OCI-LY3 (cell line): ENCODE measurements around the gene IMPDH2.

ENCODE experiments used
- EZH2phosphoT487 ChIP-seq: fragments of 200-600 bp; shearing (Covaris generic); IDR thresholded peaks from 2 replicates; pipeline ENCODE4 v1.6.1; 2018; ENCODE audit warnings: antibody characterized with exemption, mixed run types, low read depth
- TF ChIP-seq, protein P1 (sequence below): fragments of 200-600, 300-600 bp; sonication (generic); IDR thresholded peaks from 2 replicates; pipeline ENCODE4 v1.5.1; 2014; ENCODE audit warnings: antibody characterized with exemption, low read length, low read depth

- no peak for TF ChIP-seq EZH2phosphoT487
- TF ChIP-seq, protein P1, sequence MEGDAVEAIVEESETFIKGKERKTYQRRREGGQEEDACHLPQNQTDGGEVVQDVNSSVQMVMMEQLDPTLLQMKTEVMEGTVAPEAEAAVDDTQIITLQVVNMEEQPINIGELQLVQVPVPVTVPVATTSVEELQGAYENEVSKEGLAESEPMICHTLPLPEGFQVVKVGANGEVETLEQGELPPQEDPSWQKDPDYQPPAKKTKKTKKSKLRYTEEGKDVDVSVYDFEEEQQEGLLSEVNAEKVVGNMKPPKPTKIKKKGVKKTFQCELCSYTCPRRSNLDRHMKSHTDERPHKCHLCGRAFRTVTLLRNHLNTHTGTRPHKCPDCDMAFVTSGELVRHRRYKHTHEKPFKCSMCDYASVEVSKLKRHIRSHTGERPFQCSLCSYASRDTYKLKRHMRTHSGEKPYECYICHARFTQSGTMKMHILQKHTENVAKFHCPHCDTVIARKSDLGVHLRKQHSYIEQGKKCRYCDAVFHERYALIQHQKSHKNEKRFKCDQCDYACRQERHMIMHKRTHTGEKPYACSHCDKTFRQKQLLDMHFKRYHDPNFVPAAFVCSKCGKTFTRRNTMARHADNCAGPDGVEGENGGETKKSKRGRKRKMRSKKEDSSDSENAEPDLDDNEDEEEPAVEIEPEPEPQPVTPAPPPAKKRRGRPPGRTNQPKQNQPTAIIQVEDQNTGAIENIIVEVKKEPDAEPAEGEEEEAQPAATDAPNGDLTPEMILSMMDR, result peak; percentile 89
These were observed 7.1 kb downstream of the IMPDH2 start, which contains the start of gene NDUFAF3 for GRCh38 chr3:49021813-49022687.
